VCaP (cell line): ENCODE results near the gene C11orf86.

ENCODE experiments used
- H3K27ac ChIP-seq: fragments of 450-650 bp; 2 replicates; pipeline ENCODE4 v1.5.1; 2017
- TF ChIP-seq, protein P1 (sequence below): fragments of 450-650 bp; conservative IDR thresholded peaks from 2 replicates; pipeline ENCODE4 v1.5.1; 2017; ENCODE audit warnings: mild to moderate bottlenecking, moderate library complexity

C11orf86 gene

DNA sequence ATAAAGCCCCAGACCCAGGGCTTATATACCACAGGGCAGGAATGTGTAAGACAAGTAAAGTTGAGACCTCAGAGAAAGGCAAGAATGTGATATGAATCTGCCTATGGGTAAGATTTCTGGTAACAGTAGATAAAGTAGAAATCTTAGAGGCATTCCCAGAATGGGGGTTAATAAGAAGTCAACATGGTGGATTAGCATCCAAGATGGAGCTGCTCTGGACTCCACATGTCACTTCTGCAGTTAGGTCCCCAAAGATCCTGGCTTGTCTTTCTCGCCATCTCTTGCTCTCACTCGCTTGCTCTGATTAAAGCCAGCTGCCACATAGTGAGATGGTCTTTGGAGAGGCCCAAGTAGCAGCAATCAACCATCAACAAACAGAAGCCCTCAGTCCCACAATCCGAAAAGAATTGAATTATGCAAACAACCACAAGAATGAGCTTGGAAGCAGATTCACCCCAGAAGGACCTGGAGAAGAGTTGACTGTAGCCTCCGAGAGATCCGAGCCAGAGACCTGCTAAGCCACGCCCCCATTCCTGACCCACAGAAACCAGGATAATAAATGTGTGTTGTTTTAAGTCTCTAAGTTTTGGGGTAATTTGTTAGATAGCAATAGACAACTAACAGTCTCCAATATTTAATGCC is 5.4 kb upstream of the C11orf86 start:
- TF ChIP-seq, protein P1, sequence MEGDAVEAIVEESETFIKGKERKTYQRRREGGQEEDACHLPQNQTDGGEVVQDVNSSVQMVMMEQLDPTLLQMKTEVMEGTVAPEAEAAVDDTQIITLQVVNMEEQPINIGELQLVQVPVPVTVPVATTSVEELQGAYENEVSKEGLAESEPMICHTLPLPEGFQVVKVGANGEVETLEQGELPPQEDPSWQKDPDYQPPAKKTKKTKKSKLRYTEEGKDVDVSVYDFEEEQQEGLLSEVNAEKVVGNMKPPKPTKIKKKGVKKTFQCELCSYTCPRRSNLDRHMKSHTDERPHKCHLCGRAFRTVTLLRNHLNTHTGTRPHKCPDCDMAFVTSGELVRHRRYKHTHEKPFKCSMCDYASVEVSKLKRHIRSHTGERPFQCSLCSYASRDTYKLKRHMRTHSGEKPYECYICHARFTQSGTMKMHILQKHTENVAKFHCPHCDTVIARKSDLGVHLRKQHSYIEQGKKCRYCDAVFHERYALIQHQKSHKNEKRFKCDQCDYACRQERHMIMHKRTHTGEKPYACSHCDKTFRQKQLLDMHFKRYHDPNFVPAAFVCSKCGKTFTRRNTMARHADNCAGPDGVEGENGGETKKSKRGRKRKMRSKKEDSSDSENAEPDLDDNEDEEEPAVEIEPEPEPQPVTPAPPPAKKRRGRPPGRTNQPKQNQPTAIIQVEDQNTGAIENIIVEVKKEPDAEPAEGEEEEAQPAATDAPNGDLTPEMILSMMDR, result no peak
- H3K27ac ChIP-seq, result no peak overlapping the region

DNA sequence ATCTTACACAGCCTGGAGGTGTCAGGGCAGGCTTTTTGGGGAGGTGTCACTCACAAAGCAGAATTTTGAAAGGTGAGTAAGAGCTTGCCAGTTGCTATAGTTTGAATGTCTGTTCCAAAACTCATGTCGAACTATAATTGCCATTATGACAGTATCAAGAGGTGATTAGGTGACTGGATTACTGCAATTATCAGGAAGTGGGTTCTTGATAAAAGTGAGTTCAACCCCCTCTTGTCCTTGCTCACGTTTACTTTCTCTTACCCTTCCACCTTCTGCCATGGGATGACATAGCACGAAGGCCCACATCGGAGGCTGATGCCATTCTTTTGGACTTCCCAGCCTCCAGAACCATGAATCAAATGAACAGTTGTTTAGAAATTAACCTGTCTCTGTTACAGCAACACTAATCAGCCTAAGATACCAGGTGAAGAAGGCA is 4.7 kb upstream of the C11orf86 start:
- TF ChIP-seq, protein P1, result no peak
- H3K27ac ChIP-seq, result no peak overlapping the region

DNA sequence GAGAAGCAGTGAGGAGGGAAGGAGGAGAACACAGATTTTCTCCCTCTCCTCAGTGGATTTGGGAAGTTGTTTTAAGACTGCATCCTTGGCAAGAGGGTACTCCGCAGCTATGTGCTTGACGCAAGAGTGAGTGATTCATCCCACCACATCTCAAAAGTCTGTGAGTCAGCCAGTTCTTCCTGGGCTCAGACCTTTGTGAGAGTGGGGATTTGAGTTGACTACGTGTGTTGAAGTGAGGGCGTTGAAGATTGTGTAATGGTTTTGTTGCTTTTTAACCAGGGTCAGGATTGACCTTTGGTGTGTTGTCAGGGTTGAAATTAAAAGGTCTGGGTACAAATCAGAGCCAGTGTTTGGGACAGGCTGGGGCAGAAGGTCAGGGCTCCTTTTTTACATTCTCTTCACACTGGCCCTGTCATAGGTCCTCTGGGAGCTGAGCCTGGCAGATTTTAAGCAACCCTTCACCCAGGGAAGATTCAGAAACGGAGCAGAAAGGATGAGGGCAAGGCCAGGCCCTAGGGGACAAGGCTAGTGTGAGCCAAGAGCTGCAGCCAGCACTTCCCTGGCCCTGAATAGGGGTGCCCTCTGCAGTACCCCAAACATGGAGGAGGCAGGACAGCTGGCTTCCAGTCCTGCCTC is 4.2 kb upstream of the C11orf86 start:
- H3K27ac ChIP-seq, result no peak overlapping the region
- TF ChIP-seq, protein P1, result no peak

DNA sequence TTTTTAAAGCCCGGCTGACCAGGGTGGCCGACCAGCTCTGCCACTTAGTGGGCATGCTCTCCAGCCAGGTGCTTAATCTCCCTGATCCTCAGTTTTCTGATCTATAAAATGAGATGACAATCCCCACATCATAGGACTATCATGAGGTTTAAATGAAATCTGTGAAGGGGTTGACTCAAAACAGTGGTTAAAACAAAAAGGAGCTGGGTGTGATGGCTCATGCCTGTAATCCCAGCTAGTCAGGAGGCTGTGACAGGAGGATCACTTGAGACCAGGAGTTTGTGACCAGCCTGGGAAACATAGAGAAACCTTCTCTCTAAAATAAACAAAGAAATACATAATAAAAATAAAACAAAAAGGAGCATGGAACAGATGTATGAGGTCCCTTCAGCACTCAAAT is 3.6 kb upstream of the C11orf86 start:
- no peak overlapping the region for H3K27ac ChIP-seq
- TF ChIP-seq, protein P1, result no peak

DNA sequence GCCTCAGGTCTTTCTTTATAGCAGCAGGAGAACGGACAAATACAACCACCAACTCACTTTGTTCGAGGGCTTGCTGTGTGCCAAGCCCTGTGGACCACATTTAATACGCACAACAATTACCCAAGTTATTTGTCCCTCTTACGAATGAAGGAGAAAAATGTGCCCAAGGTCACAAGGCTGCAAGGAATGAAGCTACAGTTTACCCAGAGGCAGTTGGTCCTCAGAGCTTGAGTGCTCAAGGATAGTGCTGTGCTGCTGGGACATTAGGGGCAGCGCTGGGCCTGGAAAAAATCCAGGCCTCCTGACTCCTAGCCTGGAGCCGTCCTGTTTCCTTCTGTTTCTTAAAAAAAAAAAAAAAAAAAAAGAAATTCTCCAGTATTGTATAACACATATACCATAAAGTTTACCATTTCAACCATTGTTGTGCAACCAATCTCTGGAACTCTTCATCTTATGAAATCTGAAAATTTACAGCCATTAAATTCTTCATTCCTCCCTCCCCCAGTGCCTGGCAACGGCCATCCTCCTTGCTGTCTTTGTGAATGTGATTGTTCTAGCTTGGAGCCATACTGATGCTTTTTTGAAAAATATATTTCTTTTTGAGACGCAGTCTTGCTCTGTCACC is 1.0 kb upstream of the C11orf86 start:
- TF ChIP-seq, protein P1, result no peak
- H3K27ac ChIP-seq, result no peak overlapping the region

DNA sequence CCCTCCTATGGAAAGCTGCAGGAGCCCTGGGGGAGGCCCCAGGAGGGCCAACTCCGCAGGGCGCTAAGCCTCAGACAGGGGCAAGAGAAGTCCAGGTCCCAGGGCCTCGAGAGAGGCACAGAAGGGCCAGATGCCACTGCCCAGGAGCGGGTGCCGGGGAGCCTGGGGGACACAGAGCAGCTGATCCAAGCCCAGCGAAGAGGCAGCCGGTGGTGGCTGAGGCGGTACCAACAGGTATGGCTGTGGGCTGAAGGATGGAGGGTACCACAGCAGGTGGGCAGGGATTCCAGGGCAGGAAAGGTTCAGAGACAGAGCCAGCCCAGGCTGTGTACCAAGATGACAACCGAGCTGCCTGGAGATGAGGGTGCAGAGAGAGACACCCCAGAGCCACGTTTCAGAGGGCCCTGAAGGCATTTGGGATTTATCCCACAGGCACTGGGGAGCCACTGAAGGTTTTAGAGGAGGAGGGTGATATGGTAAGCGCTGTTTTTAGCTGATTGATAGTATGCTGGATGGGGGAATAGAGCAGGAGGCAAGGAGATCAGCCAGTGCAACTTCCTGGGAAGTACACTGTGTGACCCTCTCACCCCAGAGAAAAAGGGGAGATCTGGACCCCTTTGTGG is 412 bp downstream of the C11orf86 start:
- H3K27ac ChIP-seq, result no peak overlapping the region
- TF ChIP-seq, protein P1, result no peak

DNA sequence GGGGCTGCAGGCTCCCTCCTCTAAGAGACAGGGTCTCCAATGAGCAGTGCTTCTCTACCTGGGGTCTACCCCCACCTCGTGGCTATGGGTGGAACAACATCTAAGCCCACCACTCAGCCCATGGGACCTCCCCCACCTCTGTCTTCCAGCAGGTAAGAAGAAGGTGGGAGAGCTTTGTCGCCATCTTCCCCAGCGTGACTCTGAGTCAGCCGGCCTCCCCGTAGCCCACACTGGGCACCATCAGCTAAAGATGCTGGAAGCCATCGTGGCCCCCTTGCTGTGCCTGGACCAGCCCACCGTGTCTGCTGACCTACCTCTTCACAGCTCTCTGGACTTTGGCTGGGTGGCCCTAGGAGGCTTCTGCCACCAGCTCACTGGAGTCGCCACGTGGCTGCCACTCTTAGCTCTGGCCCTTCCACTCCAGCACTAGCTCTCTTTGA is 944 bp downstream of the C11orf86 start:
- H3K27ac ChIP-seq, result no peak overlapping the region
- TF ChIP-seq, protein P1, result peak; percentile 98
